GM12801 (cell line): ENCODE measurements around the gene CCDC92B.

Experiments used
- CTCF ChIP-seq: IDR thresholded peaks from one replicate; pipeline ENCODE4 v1.5.1; 2011; ENCODE audit warnings: control low read depth; ENCODE audit not compliant: insufficient read length; ENCODE audit errors: extremely low read depth

The CCDC92B gene

GRCh38 chr17:2794111-2794803, 44.8 kb upstream of the CCDC92B start:
- TF ChIP-seq CTCF: no peak

DNA sequence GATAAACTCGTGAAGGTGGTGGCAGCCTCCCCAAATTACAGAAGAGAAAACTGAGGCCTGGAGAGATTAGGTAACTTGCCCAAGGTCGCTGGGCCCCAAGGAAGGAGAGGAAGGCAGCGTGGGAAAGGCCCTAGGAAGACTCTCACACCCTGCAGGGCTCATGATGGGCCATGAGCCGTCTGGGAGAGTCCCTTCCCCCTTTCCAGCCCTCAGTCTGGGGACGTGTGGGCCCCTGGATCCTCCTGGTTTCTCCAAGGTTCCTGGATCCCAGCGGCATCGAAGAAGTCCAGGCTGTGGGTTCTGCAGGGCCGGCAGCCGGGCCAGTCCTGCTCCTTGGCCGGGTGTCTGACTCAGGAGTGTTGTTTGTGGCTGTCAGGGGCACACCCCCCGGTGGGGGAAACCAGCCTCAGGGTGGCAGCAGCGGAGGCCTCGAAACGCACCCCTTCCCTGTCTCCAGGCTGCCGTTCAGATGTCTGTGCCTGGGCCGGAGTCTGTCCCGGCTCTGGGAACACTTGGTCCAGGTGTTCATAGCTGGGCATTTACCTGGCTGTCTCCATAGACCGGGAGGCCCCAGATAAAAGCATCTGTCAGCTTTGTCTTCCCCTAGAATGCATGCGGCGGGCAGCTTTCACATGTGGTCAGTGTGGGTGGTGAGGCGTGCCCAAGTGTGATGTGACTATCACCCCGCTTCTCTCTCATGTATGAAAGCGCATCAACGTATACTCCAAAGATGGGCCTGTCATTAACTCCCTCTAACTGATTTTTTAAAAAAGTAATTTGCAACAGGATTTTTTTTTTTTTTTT, 43.1 kb upstream of the CCDC92B start:
- no peak for TF ChIP-seq CTCF

DNA sequence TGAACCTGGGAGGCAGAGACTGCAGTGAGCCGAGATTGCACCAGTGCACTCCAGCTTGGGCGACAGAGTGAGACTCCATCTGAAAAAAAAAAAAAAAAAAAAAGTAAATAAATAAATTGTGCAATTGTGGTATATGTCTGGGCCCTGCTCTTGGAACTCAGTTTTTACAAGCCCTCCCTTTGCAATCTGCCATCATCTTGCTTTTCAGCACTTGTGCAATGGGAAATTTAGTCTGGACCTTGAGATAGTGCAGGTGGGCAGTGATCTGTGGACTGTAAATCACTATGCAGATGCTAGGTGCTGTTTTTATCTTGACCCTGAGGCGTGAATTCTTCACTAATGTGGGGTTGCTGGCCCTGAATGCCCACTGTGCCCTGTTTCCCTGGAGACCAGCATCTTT, 40.2 kb upstream of the CCDC92B start:
- no peak for TF ChIP-seq CTCF

GRCh38 chr17:2786176-2786881, 36.9 kb upstream of the CCDC92B start:
- TF ChIP-seq CTCF: no peak

DNA sequence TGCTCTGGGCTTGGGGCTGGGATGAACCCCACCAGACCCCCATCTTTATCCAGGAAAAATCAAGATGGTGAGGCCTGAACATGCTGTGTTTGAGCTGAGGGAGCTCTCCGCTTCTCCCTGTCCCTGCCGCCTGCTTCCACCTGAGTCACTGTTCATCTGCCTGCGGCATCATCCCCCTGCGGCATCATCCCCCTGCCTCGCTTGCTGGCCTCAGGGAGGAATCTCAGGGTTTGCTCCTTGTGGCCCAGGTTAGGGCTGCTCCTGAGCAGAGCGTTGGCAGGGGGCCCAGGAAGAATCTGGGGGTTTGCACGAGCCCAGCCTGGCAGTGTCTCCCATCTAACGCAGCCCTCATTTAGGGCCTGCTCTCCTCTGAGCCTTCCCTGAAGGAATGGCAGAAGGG, 35.4 kb upstream of the CCDC92B start:
- TF ChIP-seq CTCF: no peak

DNA sequence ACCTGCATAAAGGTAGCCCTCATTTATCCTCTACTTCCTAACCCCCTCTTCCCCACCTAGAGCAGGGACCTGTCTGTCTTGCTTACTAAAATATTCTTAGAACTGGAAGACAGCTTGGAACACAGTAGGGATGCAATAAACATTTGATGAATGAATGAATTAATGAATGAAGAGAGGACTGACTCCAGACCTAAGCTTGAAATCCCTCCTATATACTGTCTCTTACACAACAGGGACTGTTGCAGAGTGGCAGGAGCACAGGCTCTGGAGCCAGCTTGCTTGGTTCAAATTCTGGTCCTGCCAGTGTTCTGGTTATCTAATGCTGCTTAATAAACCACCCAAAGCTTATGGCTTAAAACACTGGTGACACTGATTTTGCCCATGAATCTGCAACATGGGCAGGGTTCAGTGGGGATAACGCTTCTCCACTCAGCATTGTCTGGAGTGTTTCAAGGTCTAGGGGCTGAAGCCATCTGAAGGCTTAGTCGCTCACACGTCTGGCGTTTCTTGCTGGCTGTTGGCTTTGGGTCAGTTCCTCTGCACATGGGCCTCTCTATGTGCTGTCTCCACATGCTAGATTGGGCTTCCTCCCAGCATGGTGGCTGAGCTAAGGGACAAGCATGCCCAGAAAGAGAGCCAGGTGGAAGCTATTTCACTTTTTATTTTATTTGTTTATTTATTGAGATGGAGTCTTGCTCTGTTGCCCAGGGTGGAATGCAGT, 34.0 kb upstream of the CCDC92B start:
- no peak for TF ChIP-seq CTCF

DNA sequence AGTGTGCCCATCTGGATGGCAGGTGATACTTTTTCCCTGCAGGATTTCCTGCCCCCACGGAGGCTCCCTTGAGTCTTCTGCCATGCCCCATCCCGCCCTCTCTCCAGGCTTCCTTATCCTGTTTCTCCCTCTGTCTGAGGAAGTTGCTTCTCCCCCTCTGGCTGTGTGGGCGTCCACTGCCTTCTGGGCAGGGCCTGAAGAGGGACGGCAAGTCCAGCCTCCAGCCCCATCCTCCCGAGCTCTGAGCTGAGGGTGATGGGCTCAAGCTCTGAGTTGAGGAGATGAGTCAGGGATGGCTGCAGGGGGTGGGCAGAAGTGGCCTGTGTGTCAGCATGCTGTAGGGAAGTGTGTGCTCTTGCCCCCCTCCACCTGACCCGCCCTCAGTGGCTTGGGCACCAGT, 32.6 kb upstream of the CCDC92B start:
- TF ChIP-seq CTCF: no peak
